ENCODE measurements around the gene LILRB1.
"Not testable (repeated sequence)": the region's sequence is repeated elsewhere in the genome, so short reads cannot be mapped to it uniquely, and the experiment has no call there.

Gene LILRB1

DNA sequence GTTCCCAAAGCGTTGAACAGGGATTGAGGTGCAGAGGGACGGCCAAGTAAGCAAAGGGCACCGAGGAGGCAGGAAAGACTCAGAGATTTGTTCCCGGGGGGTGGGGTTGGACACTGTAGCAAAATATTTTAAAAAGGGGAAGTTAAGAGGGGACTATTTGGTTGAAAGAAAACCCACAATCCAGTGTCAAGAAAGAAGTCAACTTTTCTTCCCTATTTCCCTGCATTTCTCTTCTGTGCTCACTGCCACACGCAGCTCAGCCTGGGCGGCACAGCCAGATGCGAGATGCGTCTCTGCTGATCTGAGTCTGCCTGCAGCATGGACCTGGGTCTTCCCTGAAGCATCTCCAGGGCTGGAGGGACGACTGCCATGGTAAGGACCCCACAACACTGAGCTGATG, at the start of gene LILRB1:
Gene LILRB1, plus strand, starts transcription at position 223 of the 400 bp plus-strand sequence. CDS start 590 bp downstream, outside the sequence.
- not testable (repeated sequence) for DNase-seq

DNA sequence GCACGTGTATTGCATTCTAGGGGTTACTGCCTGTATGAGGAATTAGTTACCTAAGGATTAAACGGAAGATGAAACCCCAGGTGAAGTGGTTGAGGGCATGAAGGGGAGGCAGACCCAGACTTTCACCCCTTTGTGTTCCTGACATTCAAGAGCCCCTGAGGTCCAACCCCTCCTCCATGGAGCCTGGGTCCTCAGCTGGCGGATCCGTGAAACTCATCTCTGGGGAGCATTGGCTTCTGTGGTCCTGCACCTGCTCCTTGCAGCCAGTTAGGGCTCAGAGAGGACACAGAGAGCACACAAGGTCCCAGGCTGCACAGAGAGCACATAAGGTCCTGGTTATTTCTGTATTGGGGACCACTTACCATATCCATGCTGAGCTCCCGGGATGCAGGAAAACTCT, 43.9 kb upstream of the LILRB1 start:
- DNase-seq: no peak

DNA sequence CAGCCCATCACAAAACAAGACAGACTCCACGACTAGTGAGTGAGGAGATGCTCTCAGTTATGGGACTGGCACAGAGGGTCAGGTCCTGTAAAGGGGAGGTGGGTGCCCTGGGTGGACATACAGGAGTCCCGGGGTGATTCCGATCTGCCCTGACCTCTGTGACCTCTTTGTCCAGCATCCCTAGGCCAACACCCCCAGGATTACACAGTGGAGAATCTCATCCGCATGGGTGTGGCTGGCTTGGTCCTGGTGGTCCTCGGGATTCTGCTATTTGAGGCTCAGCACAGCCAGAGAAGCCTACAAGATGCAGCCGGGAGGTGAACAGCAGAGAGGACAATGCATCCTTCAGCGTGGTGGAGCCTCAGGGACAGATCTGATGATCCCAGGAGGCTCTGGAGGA, 43.3 kb upstream of the LILRB1 start:
- DNase-seq: no peak

DNA sequence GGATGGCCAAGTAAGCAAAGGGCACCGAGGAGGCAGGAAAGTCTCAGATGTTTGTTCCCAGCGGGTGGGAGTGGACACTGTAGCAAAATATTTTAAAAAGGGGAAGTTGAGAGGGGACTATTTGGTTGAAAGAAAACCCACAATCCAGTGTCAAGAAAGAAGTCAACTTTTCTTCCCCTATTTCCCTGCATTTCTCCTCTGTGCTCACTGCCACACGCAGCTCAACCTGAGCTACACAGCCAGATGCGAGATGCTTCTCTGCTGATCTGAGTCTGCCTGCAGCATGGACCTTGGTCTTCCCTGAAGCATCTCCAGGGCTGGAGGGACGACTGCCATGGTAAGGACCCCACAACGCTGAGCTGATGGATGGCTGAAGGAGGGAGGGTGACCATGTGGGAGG, 36.8 kb upstream of the LILRB1 start, which contains the start of gene LILRA1:
Gene LILRA1, plus strand, starts transcription at position 188 of the 400 bp plus-strand sequence. CDS start 613 bp downstream, outside the sequence.
- DNase-seq: not testable (repeated sequence)

DNA sequence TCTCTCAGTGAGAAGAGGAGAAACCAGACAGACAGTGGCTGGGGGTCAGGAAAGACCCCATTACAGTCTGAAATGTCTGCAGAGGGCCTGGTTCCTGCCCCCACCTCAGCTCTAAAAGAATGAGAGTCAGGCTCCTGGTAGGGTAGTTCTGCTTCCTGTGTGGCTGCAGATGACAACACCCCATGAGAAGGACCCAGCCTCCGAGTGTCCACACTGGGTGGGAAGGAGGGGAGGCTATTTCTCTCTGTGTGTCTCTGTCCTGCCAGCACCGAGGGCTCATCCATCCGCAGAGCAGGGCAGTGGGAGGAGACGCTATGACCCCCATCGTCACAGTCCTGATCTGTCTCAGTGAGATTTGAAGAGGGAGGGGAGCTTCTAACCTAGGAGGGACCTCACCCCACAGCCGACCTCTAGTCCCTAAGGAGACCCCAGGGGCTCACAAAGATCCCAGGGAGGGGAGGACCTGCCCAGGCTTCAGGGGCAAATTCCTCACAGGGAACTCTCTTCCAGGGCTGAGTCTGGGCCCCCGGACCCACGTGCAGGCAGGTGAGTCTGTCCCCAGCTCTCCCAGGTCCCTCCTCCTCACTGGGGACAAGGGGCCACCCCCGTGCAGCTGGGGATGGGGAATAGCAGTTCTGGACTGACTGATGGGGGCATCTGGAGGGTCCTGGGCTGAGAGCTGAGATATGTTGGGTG, 36.2 kb upstream of the LILRB1 start:
- DNase-seq: not testable (repeated sequence)

DNA sequence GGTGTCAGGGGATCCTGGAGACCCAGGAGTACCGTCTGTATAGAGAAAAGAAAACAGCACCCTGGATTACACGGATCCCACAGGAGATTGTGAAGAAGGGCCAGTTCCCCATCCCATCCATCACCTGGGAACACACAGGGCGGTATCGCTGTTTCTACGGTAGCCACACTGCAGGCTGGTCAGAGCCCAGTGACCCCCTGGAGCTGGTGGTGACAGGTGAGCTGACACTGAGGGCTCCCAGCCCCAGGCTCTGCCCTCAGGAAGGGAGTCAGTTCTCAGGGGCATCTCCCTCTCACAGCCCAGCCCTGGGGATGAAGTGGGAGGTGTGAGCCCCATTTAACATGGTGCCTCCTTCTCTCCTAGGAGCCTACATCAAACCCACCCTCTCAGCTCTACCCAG, 35.5 kb upstream of the LILRB1 start:
- DNase-seq: no peak

DNA sequence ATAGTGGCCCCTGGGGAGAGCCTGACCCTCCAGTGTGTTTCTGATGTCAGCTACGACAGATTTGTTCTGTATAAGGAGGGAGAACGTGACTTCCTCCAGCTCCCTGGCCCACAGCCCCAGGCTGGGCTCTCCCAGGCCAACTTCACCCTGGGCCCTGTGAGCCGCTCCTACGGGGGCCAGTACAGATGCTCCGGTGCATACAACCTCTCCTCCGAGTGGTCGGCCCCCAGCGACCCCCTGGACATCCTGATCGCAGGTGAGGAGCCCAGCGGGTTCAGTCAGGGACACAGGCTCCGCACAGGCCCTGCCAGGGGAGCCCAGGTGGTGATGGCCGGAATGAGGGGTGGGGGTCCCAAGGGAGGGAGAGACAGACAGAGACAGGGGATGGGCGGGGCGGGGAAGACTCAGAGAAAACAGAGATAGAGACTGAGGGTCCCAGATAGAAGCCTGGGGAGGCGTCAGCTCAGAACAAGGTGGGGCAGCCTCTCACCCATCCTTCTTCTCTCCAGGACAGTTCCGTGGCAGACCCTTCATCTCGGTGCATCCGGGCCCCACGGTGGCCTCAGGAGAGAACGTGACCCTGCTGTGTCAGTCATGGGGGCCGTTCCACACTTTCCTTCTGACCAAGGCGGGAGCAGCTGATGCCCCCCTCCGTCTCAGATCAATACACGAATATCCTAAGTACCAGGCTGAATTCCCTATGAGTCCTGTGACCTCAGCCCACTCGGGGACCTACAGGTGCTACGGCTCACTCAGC, 34.4 kb upstream of the LILRB1 start:
- DNase-seq: not testable (repeated sequence)

DNA sequence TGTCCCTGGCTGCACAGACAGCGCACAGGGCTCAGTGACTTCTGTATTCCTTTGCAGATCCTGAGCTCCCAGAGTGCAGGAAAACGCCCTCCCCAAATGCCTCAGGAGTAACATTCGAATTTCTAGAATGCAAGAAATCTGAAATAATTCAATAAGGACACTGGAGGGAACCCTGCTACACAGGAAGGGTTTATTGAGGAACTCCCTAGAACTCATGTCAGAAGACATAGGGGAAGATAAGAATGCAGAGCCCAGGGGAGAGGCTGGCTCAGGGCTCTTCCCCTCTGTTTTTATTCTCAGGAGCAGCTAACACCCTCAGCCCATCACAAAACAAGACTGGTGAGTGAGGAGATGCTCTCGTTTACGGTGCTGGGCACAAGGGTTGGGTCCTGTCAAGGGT, 30.1 kb upstream of the LILRB1 start:
- DNase-seq: no peak

DNA sequence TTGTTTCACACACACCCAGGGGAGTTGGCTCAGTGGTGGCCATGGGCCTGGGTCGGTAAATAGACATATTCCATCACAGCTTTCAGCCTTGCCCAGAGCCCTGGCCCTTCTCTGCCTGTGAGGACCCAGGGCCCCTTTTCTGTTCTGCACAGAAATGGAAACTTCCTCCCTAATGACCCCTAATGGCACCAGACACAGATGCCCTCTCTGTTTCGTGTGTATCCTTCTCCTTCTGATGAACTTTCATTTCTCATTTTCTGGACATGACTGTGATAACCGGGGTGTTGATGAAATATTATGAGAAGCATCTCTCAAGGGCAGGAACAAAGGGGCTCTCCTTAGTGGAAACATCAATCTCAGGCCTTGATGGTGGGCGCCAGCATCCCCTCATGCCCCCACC, 24.1 kb upstream of the LILRB1 start:
- no peak for DNase-seq

DNA sequence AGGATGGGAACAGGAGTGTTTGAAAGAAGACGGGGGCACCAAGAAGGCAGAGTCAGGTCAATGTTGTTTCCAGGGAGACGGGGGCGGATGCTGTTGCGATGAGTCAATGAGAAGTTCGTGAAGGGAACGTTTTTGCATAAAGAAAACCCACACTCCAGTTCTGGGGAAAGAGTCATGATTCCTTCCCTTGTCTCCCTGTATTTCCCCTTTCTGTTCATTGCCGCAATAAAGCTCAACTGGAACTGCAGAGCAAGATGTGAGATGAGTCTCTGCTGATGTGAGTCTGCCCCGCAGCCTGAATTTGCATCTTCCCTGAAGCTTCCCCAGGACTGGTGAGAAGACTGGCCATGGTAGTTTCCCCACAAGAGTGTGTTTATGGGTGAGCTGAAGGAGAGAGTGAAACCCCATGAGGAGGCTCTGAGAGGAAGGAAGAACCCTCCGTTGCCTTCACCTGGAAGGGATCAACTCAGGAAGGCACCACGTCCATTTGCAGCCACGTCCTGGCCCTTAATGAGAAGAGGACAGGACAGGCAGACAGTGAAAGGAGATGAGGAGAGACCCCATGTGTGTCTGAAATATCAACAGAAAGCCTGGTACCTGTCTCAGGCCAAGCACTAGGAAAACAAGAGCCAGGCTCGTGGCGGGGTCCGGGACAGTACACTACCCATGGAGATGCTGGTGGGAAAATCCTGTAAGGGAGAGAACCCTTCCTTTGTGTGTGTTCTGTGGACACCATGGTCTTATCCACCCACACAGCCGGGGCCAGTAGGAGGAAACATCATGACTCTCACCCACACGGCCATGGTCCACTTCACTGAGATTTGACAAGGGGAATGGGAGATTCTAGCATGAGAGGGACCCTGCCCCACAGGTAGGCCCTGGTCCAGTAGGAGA, 23.1 kb upstream of the LILRB1 start:
- DNase-seq: no peak

DNA sequence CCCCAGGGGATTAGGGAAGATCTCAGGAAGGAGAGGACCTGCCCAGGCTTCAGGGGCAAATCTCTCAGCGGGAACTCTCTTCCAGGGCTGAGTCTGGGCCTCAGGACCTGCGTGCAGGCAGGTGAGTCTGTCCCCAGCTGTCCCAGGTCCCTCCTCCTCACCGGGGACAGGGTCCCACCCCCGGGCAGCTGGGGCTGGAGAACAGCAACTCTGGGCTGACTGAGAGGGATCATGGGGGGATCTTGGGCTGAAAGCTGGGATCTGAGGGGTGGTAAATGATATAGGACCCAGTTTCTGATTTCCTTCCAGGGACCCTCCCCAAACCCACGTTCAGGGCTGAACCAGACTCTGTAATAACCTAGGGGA, 22.5 kb upstream of the LILRB1 start:
- DNase-seq: no peak

DNA sequence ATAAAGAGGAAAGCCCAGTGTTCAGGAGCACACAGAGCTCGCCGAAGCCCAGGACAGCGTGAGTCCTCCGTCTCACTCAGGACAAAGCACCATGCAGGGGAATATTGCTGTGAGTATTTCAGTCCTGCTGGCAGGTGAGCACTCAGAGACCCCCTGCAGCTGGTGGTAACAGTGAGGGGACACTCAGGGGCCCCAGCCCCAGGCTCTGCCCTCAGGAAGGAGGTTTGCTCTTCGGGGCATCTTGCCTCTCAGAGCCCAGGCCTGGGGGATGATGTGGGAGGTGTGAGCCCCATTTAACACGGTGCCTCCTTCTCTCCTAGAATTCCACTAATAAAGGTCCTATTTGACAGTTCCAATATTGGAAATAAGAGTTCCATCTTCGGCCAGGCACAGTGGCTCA, 22.1 kb upstream of the LILRB1 start:
- no peak for DNase-seq

DNA sequence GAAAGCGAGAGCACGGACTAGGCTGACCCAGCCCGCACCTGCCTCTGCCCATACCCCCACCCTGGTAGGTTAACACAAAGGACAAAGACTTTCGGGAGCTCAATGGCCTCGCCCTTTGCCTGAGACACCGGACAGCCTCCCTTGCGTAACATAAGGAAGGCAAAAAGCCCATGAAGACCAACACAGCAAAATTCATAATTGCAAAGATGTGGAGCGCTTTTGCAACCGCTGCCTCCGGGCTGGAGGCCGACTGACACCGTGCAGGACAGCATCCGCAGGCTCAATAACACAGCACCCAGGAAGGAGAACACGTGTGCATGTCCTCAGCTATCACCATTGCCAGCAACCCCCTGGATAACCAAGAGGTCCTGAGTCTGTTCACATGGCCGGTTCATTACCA, 21.5 kb upstream of the LILRB1 start:
- no peak for DNase-seq

DNA sequence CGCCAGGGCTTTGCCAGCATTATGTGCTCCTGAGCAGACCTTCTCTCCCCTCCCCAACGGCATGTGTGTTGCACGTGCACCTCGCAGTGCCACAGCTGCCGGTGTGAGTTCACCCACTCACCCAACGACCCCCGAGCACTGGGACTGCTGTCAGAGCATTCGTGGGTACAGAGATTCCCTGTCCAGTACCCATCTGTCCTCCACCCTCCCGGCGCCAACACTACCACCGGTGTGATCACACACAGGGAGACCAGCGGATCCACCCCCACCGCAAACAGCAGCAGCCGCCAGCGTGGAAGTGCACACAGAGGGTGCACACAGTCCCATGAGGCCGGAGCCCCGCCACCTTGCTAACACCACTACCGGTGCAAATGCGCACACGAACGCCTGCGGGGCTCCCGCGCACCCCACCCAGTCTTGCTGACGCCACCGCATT, 20.9 kb upstream of the LILRB1 start:
- DNase-seq: no peak

DNA sequence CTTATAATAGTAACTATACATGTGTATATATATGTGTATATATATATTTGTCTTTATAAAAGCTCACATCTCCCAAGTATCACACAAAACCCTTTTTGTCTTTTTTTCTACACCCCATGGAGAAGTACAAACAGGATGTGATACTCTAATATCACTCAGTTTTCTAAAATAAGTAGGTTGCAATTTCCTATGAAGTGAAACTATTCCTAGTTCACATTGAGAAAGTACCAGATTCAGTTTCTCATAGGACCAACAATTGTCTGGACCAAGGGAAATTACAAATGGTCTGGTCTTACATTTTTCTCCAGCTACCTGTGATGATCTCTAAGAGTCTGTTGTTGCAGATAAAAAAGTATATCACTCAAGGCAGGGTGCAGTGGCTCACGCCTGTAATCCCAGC, 17.9 kb upstream of the LILRB1 start:
- DNase-seq: no peak

DNA sequence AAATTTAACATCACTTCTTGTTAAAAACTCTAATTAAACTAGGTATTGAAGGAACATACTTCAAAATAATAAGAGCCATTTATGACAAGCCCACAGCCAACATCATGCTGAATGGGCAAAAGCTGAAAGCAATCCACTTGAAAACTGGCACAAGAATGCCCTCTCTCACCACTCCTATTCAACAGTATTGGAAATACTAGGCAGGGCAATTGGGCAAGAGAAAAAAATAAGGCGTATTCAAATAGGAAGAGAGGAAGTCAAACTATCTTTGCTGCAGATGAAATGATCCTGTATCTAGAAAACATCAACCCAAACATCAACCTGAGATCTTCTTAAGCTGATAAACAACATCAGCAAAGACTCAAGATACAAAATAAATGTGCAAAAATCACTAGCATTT, 15.6 kb upstream of the LILRB1 start:
- no peak for DNase-seq

DNA sequence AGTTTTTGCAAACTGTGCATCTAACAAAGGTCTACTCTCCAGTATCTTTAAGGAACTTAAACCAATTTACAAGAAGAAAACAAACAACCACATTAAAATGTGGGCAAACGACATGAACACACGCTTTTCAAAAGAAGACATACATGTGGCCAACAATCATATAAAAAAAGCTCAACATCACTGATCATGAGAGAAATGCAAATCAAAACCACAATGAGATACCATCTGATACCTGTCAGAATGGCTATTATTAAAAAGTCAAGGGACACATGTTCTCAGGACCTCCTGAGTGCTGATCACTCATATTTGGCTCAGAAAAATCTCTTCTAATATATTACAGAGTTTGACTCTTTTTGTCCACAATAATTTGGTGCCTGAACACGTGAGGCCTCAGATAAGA, 14.2 kb upstream of the LILRB1 start:
- no peak for DNase-seq

DNA sequence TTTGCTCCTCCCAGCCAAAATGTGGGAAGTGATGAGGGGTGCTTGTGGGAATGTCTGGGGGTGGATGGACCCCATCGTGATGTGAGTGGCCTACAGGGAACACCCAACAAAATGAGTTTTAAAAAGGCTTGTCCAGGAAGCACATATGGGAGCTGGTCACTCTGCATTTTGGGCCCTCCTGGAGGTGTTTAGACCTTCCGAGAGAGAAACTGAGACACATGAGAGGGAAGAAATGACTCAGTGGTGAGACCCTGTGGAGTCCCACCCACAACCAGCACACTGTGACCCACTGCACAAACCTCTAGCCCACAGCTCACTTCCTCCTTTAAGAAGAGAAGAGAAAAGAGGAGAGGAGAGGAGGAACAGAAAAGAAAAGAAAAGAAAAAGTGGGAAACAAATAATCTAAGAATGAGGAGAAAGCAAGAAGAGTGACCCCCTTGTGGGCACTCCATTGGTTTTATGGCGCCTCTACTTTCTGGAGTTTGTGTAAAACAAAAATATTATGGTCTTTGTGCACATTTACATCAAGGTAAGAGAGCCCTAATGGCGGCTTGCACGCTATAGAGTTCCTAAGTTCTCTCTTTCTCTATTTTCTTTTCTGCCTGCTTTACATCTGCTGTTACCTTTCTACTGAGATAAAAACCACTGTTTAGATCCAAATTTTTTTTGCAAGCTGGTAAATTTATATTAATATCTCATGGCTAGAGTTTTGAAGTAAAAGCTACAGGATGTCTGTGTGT, 13.3 kb upstream of the LILRB1 start:
- DNase-seq: no peak

DNA sequence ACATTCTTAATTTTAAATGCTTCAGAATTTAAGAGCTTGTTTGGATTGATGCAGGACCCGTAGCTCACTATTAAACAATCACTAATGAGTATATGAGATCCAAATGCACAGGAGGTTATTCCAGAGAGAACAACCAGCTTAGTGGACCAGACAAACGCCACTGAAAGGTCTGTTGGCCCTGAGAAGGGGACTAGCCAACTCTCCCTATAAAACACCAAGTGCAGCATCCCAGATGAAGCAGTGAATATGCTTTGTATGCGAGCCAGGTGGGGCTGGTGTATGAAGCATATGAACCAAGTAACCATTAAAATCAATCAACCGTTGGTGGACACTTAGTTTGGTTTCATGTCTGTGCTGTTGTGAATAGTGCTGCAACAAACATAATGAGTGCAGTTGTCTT, 9.8 kb upstream of the LILRB1 start:
- DNase-seq: no peak

DNA sequence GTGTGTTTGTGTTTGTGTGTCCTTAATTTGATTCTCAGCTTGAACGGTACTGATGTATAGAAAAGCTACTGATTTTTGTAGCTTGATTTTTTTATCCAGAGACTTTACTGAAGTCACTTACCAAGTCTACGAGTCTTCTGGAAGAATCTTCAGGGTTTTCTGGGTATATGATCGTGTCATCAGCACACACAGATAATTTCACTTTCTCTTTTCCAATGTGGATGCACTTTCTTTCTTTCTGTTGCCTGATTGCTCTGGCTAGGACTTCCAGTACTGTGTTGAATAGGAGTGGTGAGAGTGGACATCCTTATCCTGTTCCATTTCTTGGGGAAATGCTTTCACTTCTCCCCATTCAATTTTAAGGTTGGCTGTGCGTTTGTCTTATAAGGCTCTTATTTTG, 7.9 kb upstream of the LILRB1 start:
- no peak for DNase-seq

DNA sequence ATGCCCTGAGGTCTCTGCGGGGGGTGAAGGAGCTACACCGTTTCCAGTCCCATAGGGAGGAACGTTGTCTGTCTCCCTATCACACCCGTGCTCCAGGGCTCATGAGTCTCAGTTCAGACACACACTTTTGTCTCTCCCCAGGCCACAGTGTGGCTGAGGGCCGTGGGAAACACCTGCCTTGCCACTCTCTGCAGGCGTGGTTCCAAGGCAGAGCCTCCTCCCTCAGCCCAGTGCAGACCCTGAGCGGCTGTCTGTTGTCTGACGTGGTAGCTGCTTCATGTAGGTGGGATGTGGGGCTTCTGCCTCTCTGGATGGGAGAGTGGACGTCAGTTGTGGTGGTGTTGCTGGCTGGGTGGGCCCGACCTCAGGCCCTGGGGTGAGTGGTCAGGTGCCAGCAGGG, 6.0 kb upstream of the LILRB1 start:
- DNase-seq: not testable (repeated sequence)

DNA sequence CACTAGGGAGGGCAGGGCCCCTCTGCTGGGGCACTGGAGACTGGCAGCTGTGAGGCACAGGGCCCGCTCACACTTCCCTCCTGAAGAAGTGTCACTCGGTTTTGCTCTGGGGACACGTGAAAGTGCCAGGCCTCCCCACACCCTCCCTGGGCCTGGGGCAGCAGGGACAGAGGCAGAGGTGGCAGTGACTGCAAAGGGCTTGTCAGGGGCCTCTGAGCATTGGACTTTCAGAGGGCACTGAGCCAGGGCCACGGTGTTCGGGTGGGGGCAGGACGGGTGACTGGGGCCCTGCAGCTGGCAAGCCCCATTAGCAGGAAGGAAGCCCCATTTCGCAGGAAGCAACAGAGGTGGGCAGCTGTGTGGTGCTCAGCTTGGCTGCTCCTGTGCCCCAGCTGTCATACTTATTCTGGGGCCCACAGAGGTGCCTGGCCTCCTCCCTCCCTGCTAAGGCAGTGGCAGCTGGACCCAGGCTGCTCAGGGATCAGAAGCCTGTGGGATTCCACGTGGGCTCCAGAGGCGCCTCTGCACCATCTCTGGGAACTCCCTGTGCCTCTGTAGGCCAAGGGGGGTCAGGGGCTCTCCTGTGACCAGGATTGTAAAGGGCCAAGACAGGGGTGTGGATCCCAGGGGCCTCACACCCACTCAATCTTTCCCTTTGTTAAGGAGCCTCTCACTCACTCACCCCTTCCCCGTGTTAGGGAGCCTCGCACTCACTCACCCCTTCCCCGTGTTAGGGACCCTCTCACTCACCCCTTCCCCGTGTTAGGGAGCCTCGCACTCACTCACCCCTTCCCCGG, 5.2 kb upstream of the LILRB1 start:
- not testable (repeated sequence) for DNase-seq
